Cardiac fibroblast (primary cell): Measurements from ENCODE around the gene GNG12.

Source experiments
- DNase-seq, 2 donors: peaks; one replicate each; pipeline versions ENCODE4 v3.0.0 to v3.0.0-alpha.2; 2010; ENCODE audit warnings: low read depth in 2 of 2
- H3K4me3 ChIP-seq, 2 donors: replicated peaks in 1 of 2; 1 replicate in 1 of 2; 2 replicates in 1 of 2; pipeline ENCODE4 v1.5.1; 2011; ENCODE audit warnings: low read depth in 2 of 2, low read length in 2 of 2, mild to moderate bottlenecking in 2 of 2, moderate library complexity in 1 of 2
- CTCF ChIP-seq: IDR thresholded peaks from one replicate; pipeline ENCODE4 v1.5.1; 2011; ENCODE audit warnings: low read depth, mild to moderate bottlenecking, low read length, inconsistent platforms

GNG12 gene

GRCh38 chr1:67749263-67749843 lies 83.9 kb downstream of the GNG12 start:
- DNase-seq: no peak
- no peak for TF ChIP-seq CTCF
- peak overlapping the region in 1 of 2 donors; percentile 2 for H3K4me3 ChIP-seq

GRCh38 chr1:67748630-67749029 lies 84.6 kb downstream of the GNG12 start:
- peak; percentile 78 to 85 for DNase-seq
- no peak for TF ChIP-seq CTCF
- peak overlapping the region in 1 of 2 donors; percentile 12 for H3K4me3 ChIP-seq

DNA sequence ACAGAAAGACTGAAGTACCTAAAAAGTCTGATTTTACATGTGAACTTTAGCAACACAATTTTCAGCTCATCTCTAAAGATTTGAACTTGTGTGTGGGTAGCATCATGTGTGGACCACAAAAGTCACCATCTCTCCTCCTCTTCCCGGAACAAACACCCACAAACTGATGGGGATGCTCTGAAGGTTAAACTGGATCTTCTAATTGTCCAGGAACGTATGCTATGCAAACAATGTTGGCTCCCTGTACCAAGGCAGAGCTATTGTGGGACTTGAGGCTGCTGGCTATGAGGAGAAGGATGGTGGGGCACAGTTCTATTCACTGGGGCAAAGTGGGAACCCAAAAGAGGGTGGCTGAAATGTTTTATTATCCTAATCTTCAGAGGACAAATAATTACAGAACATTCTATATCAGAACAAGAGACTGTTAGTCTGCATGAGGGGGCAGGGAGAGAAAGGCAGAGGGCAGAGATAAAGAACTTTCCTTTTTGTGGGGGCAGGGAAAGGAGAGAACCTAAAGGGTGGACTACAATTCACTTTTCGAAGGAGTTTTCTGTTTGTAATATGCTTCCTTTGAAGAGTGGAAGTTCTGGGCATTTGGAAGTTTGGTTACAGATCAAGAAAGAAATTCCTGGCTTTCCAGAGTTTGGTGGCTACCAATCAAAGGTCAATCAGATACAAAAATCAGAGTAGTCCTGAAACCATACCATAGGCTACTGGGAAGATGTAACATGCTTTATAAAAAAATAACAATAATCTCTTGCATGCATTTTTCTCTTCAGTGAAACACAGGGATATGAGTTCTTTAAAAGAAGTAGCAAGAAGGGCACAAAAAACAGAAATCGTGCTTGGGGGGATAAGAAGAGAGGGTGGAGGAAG lies 85.4 kb downstream of the GNG12 start:
- peak; percentile 76 to 80 for DNase-seq

DNA sequence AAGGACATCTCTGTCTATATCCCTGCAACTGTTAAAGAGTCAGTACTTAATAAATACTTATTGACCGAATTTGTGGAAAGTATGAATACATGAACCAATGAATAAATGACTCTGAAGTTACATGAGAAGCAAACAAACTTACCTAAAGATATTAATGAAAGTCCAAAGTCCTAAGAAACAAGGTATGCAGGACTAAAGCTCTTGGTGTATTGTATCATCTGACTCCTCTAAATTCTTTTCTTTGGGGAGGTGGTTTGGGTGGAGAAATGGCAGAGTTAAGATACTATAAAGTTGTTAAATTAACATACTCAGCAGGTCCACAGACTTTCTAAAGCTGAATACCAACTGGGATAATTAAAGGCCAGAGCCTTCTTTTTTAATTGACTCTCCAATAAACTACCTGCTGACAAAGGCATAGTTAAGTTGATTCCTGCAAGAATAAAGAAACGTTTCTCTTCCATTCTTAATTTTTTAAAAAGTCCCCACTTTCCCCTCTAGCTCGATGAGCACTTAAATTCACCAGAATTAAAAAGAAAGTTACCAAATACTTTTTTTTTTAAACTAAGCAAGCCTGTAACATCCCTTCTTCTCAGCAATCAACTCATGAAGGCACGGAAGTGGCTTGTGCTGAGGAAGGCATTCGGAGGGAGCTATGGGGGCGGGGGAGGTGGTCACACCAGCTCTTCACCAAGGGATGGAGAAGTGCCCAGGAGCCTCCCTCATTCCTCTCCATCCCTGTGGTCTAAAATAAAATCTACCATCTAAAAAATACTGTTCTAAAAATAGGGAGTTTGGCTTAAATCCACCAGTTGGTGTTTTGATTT lies 87.2 kb downstream of the GNG12 start:
- H3K4me3 ChIP-seq: no peak overlapping the region
- DNase-seq: peak in 1 of 2 donors; percentile 70
- TF ChIP-seq CTCF: no peak

More for the DNA sequence above, 85.4 kb downstream of the GNG12 start:
- TF ChIP-seq CTCF: no peak
- no peak overlapping the region for H3K4me3 ChIP-seq

- no peak overlapping the region for H3K4me3 ChIP-seq
- no peak for DNase-seq
Measured at GRCh38 chr1:67743072-67743725, 90.1 kb downstream of the GNG12 start.

More at GRCh38 chr1:67743072-67743725, 90.1 kb downstream of the GNG12 start:
- no peak for TF ChIP-seq CTCF
